H9 (cell line): Measurements from ENCODE around the gene LST1. TPM values are rescaled to one million over a fixed set of nuclear protein-coding genes. Genes with fewer than 3 reads are reported as not detected.

Experiments used
- DNase-seq: peaks from one replicate; pipeline ENCODE4 v3.0.0-alpha.2; 2017
- H2AFZ ChIP-seq: one replicate; pipeline ENCODE4 v1.6.1; 2013; ENCODE audit warnings: mild to moderate bottlenecking, low read length, control low read depth, moderate library complexity
- H2AK5ac ChIP-seq: 2 replicates; pipeline ENCODE4 v1.6.1; 2013; ENCODE audit warnings: low read length, control low read depth, mixed read lengths; ENCODE audit not compliant: insufficient read length
- H2BK120ac ChIP-seq: one replicate; pipeline ENCODE4 v1.6.1; 2013; ENCODE audit warnings: low read depth, mild to moderate bottlenecking, low read length, control low read depth, inconsistent platforms; ENCODE audit not compliant: poor library complexity, severe bottlenecking
- H2BK12ac ChIP-seq: 2 replicates; pipeline ENCODE4 v1.6.1; 2013; ENCODE audit warnings: low read length, control low read depth, mixed read lengths, low read depth; ENCODE audit not compliant: insufficient read length
- H2BK15ac ChIP-seq: 2 replicates; pipeline ENCODE4 v1.6.1; 2013; ENCODE audit warnings: low read depth, low read length, control low read depth
- H2BK20ac ChIP-seq: one replicate; pipeline ENCODE4 v1.6.1; 2013; ENCODE audit warnings: low read depth, mild to moderate bottlenecking, low read length, control low read depth, inconsistent platforms; ENCODE audit not compliant: poor library complexity, severe bottlenecking
- H2BK5ac ChIP-seq: 2 replicates; pipeline ENCODE4 v1.6.1; 2013; ENCODE audit warnings: low read length, control low read depth, mixed read lengths; ENCODE audit not compliant: insufficient read length
- H3K14ac ChIP-seq: 2 replicates; pipeline ENCODE4 v1.6.1; 2013; ENCODE audit warnings: low read length, control low read depth; ENCODE audit not compliant: insufficient read depth
- H3K18ac ChIP-seq: 2 replicates; pipeline ENCODE4 v1.6.1; 2013; ENCODE audit warnings: low read depth, mild to moderate bottlenecking, mixed read lengths, low read length, control low read depth; ENCODE audit not compliant: insufficient read length
- H3K23ac ChIP-seq: 2 replicates; pipeline ENCODE4 v1.6.1; 2013; ENCODE audit warnings: low read length, control low read depth, mixed read lengths, low read depth; ENCODE audit not compliant: insufficient read length
- H3K23me2 ChIP-seq: 2 replicates; pipeline ENCODE4 v1.6.1; 2013; ENCODE audit warnings: low read depth, mild to moderate bottlenecking, mixed read lengths, low read length, control low read depth; ENCODE audit not compliant: insufficient read length, poor library complexity, severe bottlenecking
- H3K27ac ChIP-seq: 2 replicates; pipeline ENCODE4 v1.5.1; 2013; ENCODE audit warnings: low read length, control low read depth, mixed read lengths, low read depth; ENCODE audit not compliant: insufficient read length
- H3K27me3 ChIP-seq: 2 replicates; pipeline ENCODE4 v1.6.1; 2013; ENCODE audit warnings: low read length, control low read depth, inconsistent platforms; ENCODE audit not compliant: insufficient read depth
- H3K4ac ChIP-seq: 2 replicates; pipeline ENCODE4 v1.6.1; 2013; ENCODE audit warnings: low read depth, mild to moderate bottlenecking, control low read depth, inconsistent platforms, low read length, moderate library complexity
- H3K4me1 ChIP-seq: 2 replicates; pipeline ENCODE4 v1.6.1; 2013; ENCODE audit warnings: low read length, control low read depth, inconsistent platforms; ENCODE audit not compliant: insufficient read depth
- H3K4me2 ChIP-seq: 2 replicates; pipeline ENCODE4 v1.6.1; 2013; ENCODE audit warnings: low read length, control low read depth, mixed read lengths; ENCODE audit not compliant: insufficient read length, insufficient read depth
- H3K56ac ChIP-seq: 2 replicates; pipeline ENCODE4 v1.6.1; 2013; ENCODE audit warnings: low read depth, mild to moderate bottlenecking, mixed read lengths, low read length, control low read depth; ENCODE audit not compliant: insufficient read length
- H3K79me1 ChIP-seq: 2 replicates; pipeline ENCODE4 v1.6.1; 2013; ENCODE audit warnings: low read depth, mild to moderate bottlenecking, moderate library complexity, low read length, control low read depth, inconsistent platforms; ENCODE audit not compliant: insufficient read depth, poor library complexity, severe bottlenecking
- H3K79me2 ChIP-seq: 2 replicates; pipeline ENCODE4 v1.6.1; 2013; ENCODE audit warnings: low read length, control low read depth, inconsistent platforms; ENCODE audit not compliant: insufficient read depth
- H3K9ac ChIP-seq: 2 replicates; pipeline ENCODE4 v1.6.1; 2013; ENCODE audit warnings: low read length, control low read depth, mixed read lengths; ENCODE audit not compliant: insufficient read length; ENCODE audit errors: extremely low read depth
- H3K9me3 ChIP-seq: one replicate; pipeline ENCODE4 v1.6.1; 2013; ENCODE audit warnings: low read depth, low read length, inconsistent platforms; ENCODE audit not compliant: control insufficient read depth
- H3T11ph ChIP-seq: one replicate; pipeline ENCODE4 v1.6.1; 2013; ENCODE audit warnings: mild to moderate bottlenecking, low read length, control low read depth, inconsistent platforms
- H4K20me1 ChIP-seq: one replicate; pipeline ENCODE4 v1.6.1; 2013; ENCODE audit not compliant: control insufficient read depth, insufficient read length, insufficient read depth
- H4K5ac ChIP-seq: 2 replicates; pipeline ENCODE4 v1.6.1; 2013; ENCODE audit warnings: low read depth, mild to moderate bottlenecking, mixed read lengths, low read length, control low read depth; ENCODE audit not compliant: insufficient read length
- H4K8ac ChIP-seq: replicated peaks from 2 replicates; pipeline ENCODE4 v1.6.1; 2013; ENCODE audit warnings: low read length, control low read depth, mixed read lengths, low read depth; ENCODE audit not compliant: insufficient read length
- H4K91ac ChIP-seq: 2 replicates; pipeline ENCODE4 v1.6.1; 2013; ENCODE audit warnings: low read depth, mild to moderate bottlenecking, moderate library complexity, mixed read lengths, low read length, control low read depth; ENCODE audit not compliant: insufficient read length
- H3K27ac Mint-ChIP-seq, 3 experiments: 2 replicates in 2 of 3; 3 replicates in 1 of 3; pipeline ENCODE4 v1.8.0; 2020 to 2021; ENCODE audit warnings: mixed read lengths in 3 of 3, mild to moderate bottlenecking in 1 of 3, moderate library complexity in 1 of 3
- H3K27me3 Mint-ChIP-seq: 2 replicates; pipeline ENCODE4 v1.8.0; 2021; ENCODE audit warnings: low read depth, mild to moderate bottlenecking, moderate library complexity, mixed read lengths
- H3K36me3 Mint-ChIP-seq, 3 experiments: 2 replicates in 2 of 3; 3 replicates in 1 of 3; pipeline ENCODE4 v1.8.0; 2020 to 2021; ENCODE audit warnings: low read depth in 3 of 3, mixed read lengths in 3 of 3; ENCODE audit not compliant: insufficient read depth in 1 of 3
- H3K4me1 Mint-ChIP-seq, 2 experiments: 2 replicates each; pipeline ENCODE4 v1.8.0; 2020; ENCODE audit warnings: mixed read lengths in 2 of 2
- H3K4me3 Mint-ChIP-seq, 2 experiments: 2 replicates in 1 of 2; 3 replicates in 1 of 2; pipeline ENCODE4 v1.8.0; 2020 to 2021; ENCODE audit warnings: mild to moderate bottlenecking in 2 of 2, mixed read lengths in 2 of 2, moderate library complexity in 1 of 2
- H3K9me3 Mint-ChIP-seq, 2 experiments: 2 replicates in 1 of 2; 3 replicates in 1 of 2; pipeline ENCODE4 v1.8.0; 2020; ENCODE audit warnings: mild to moderate bottlenecking in 2 of 2, mixed read lengths in 2 of 2, moderate library complexity in 1 of 2
- CTCF ChIP-seq: fragments of 200-600 bp; sonication (generic); conservative IDR thresholded peaks from 3 replicates; pipeline ENCODE4 v1.8.0; 2021; ENCODE audit warnings: antibody characterized with exemption, mild to moderate bottlenecking
- WGBS: extraction: QIAGEN DNeasy Blood & Tissue Kit; methylation state at CpG from one replicate; pipeline ENCODE4 v1.1.7; 2013; ENCODE audit warnings: missing lambda C conversion rate, low lambda C conversion rate, mixed read lengths; ENCODE audit not compliant: insufficient read length; ENCODE audit errors: extremely low coverage; 5-methylcytosine and 5-hydroxymethylcytosine counted together
- total RNA-seq: library from RNA; stranded (reverse); gene quantifications from 2 replicates; pipeline ENCODE4 v1.2.1, GENCODE V29; 2021

LST1 gene
- total RNA-seq, 1 experiment from 2014 or later, result not detected

- no peak overlapping the region for H2BK5ac ChIP-seq
- H3K23me2 ChIP-seq, result no peaks in the 10 kb centered on the region
- H3K27ac Mint-ChIP-seq, result no peak overlapping the region
- H3K36me3 Mint-ChIP-seq, result no peaks in the 10 kb centered on the region
- H3K4me1 Mint-ChIP-seq, result peaks cover 5 to 9% of the 10 kb centered on the region in 2 experiments
- no peak overlapping the region for H4K91ac ChIP-seq
- H3K9me3 ChIP-seq, result no peaks in the 10 kb centered on the region
- H3K79me1 ChIP-seq, result no peaks in the 10 kb centered on the region
- H3K18ac ChIP-seq, result no peak overlapping the region
- H3K4ac ChIP-seq, result no peak overlapping the region
- no peak overlapping the region for H4K8ac ChIP-seq
- no peaks in the 10 kb centered on the region for H3K27me3 Mint-ChIP-seq
- H3K56ac ChIP-seq, result no peak overlapping the region
- no peak for TF ChIP-seq CTCF
- no peak overlapping the region for H3T11ph ChIP-seq
- no peak overlapping the region for H3K4me2 ChIP-seq
- H3K27me3 ChIP-seq, result no peaks in the 10 kb centered on the region
- H4K5ac ChIP-seq, result no peak overlapping the region
- no peaks in the 10 kb centered on the region for H3K4me1 ChIP-seq
- H2BK20ac ChIP-seq, result no peak overlapping the region
- no peak overlapping the region for H2BK120ac ChIP-seq
- no peak overlapping the region for H2BK15ac ChIP-seq
- WGBS, result no CpG with 5 or more reads among the region's 1 CpG
- H4K20me1 ChIP-seq, result no peaks in the 10 kb centered on the region
- no peak overlapping the region for H3K9ac ChIP-seq
- H2AFZ ChIP-seq, result no peak overlapping the region
- no peak overlapping the region for H2BK12ac ChIP-seq
- H3K4me3 Mint-ChIP-seq, result no peak overlapping the region
- no peak overlapping the region for H3K27ac ChIP-seq
- no peaks in the 10 kb centered on the region for H3K79me2 ChIP-seq
- no peak overlapping the region for H3K23ac ChIP-seq
- H2AK5ac ChIP-seq, result no peak overlapping the region
- no peaks in the 10 kb centered on the region for H3K9me3 Mint-ChIP-seq
- DNase-seq, result no peak
- H3K14ac ChIP-seq, result no peak overlapping the region
Observed at GRCh38 chr6:31607317-31607716, 21.2 kb downstream of the LST1 start.
